ENCODE results near the gene CHST4.
A peak's percentile ranks its signal among the peaks of the same experiment; 100 is the strongest.
"Not testable (repeated sequence)": the region's sequence is repeated elsewhere in the genome, so short reads cannot be mapped to it uniquely, and the experiment has no call there.

CHST4 gene

GRCh38 chr16:71524566-71525553, 1.4 kb upstream of the CHST4 start:
- DNase-seq: no peak

DNA sequence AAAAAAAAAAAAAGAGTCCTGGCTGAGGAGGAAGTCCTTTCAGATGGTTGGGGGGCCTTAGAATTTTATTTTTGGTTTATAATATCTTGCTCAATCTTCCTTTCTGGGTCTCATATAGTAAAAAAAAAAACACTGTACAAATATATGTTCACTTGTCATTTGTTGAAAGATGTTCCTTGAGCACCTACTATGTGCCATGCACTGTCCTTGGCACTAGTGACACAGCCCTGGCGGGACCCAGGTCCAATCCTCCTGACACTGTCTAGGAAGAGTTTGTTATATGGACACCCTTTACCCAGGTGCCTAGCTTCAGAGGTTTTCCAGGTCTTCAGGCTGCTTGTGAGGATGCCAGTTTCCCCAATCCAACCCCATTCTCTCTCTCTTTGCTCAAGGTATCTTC, 2.0 kb downstream of the CHST4 start:
- DNase-seq: no peak

DNA sequence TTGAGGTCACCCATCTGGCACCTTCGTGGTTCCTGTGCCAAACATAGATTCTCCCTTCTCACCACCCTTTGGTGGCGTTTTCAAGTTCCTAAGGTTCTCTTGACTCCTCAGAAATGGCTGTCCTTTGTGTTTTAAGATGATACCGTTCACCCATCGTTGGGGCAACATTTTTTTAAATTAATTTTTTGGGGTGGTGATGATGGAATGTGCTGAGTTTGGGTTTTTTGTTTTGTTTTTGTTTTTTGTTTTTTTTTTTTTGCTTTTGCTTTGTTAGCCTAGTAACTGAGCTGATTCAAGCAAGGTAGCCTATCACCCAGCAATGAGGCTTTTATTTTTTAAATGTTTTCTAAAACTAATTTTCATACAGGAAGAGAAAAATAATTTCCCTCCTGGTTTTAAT, 2.6 kb downstream of the CHST4 start:
- no peak for DNase-seq

- DNase-seq: no peak
Measured at GRCh38 chr16:71532366-71532765, 6.1 kb downstream of the CHST4 start.

- DNase-seq: no peak
Measured at GRCh38 chr16:71536752-71537499, 10.7 kb downstream of the CHST4 start.

GRCh38 chr16:71537643-71538042, 11.4 kb downstream of the CHST4 start:
- peak; percentile 28 for DNase-seq

DNA sequence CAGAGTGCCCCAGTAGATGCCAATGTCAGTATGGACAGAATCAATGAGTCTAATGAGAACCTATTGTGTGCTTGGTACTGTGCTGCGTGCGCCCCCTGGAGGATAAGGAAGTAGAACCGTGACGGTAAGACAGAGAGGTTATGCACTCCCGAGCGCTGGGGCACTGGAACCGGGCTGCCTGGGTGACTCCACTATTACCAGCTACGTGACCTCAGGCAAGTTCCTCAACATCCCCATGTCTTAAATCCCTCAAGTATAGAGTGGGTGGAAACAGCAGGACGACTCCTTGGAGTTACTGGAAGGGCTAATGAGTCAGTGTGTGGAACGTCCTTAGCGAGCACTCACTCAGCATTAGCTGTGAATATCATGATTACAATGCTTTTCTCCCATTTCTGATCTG, 16.2 kb downstream of the CHST4 start:
- no peak for DNase-seq

DNA sequence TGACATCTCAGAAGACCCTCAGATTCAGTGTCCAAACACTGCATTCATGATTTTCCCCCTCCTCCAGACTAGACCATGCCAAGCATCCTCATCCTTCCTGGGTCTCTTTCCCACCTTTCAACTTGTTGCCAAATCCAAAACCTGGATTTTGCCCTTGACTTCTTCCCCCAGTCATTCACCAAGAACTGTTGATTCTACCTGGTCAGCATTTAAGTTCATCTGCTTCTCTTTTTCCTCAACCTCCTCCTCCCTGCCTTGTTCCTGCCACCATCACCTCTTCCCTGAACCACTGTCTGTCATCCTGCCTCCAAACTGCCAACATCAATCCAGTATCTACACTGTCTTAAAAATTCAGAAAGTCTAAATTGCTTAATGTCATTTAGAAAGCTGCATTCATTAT, 20.9 kb downstream of the CHST4 start:
- DNase-seq: no peak

- DNase-seq: no peak
Measured at GRCh38 chr16:71552698-71553503, 26.7 kb downstream of the CHST4 start.

DNA sequence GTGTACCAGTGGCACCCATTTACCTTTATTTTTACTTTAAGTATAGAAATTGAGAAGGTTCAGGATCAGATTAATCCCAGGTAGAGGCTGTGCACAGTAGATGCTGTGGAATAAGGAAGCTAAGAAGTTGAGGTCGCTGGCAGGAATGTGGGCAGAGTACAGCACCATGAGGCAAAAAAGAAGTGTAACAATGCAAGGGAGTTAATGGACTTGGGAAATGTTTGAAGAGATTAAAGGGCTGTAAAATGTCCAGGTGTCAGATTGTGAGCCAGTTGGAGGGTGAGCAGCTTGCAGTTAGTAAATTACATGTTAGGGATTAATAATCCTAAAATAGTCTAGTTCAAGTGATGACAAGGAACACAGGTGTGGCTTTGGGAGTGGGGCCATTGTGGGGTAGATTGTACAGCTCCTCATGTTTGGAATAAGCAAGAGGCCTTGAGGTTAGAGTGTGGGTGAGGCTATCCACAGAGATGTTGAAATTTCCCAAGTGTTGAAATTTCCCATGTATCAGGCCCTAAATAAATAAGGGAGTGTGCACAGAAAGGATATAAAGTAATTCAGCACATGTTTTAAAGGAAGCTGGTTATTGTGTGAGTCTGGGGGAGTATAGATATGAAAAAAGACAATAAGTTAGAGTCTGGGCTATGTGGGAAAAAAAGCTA, 29.1 kb downstream of the CHST4 start:
- DNase-seq: no peak

GRCh38 chr16:71557299-71557698, 31.1 kb downstream of the CHST4 start:
- no peak for DNase-seq

DNA sequence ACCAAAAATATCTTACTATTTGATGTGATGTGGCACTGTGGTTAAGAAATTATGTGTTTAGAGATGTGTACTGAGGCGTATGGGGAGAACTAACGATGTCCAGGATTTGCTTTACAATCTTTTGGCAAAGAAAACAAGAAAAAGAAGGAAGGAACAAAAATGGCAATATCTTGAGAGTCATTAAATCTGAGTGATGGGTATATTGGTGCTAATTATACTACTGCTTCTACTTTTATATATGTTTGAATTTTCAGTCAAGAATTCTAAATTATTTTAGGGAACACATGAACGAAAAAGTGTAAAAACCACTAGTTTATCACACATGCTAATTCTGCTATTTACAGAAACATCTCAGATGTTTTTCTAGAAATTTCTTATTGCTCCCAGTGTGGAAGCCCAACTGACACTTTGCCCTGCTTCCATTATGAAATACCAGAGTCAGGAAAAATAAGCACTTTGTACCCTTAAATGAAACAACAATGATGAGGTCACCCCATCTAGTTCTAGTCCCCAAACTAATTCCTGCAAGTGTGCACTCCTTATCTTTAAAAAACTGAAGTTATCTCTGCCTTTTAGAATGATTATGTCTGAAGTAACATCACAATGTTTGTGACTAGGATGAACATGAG, 31.8 kb downstream of the CHST4 start:
- no peak for DNase-seq

DNA sequence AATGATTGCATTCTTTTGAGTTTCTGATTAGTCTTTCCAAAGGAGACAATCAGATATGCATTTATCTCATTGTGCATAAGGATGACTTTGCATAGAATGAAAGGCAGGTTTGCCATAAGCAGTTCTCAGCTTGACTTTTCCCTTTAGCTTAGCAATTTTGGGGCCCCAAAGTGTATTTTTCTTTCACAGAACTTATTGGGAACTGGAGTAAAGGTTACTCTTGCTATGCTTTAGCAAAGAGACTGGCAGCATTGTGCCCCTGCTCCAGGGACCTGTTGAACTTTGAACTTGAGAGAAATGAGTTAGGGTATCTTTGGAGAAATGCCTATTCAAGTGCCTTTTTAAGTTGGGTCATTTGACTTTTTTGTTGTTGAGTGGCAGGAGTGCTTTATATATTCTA, 33.6 kb downstream of the CHST4 start:
- no peak for DNase-seq

- DNase-seq: not testable (repeated sequence)
Measured at GRCh38 chr16:71561886-71562285, 35.7 kb downstream of the CHST4 start.

DNA sequence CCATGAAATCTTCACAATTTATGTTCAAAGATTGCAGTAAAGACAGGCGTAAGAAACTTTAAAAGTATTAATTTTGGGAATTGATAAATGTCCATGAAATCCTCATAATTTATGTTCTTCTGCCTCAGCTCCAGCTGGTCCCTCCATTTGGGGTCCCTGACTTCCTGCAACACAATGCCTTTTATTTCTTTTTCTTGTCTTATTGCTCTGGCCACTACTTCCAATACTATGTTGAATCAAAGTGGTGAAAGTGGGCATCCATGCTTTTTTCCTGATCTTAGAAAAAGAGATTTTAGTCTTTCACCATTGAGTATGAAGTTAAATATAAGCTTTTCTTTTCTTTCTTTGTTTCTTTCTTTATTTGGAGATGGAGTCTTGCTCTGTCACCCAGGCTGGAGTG, 36.3 kb downstream of the CHST4 start:
- DNase-seq: no peak

DNA sequence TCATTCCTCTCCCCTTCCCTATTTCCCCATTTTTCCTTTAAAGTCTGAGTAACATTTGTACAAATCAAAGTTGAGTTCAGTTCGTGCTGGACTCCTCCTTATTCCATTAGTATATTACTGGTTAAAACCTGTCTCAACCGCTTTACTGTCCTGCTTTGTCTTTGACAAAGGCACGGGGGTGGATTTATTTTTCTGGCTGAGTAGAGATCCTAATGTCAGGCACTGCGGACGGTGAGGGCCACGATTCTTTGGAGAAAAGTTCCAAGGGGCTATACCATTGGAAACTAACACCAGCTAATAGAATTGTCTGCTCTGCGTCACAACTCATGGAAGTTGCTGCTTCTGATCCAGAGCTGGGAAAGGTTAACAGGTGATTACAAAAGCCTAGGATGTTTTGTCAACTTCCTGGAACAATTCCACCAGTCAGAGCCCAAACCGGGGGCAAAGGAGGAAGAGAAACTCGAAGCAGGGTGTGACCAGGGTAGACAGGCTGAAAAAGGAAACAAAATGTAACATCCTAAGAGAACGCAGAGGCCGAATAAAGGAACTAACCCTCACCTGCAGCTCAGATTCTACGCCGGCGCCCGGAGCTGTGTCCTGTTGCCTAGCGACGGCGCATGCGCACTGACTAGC, 38.2 kb downstream of the CHST4 start:
- peak; percentile 63 for DNase-seq

- DNase-seq: no peak
Measured at GRCh38 chr16:71565812-71566700, 39.8 kb downstream of the CHST4 start.

DNA sequence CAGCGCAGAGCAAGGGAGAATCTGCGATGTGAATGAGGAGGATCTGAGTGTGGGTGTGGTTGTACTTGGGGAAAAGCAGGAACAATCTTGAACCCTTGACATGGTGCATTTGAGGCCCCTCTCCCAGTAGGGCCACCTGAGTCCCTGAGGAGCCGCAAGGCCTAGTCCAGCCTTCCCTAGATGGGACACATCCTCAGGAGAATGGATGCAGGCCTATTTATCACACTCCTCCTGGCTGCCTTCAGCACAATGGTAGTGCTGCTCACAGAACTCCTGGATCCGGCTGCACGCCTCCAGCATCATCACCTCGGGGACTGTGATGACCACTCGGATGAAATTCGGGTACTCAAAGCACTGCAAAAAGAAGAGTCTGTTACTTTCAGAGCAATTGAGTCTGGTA, 41.7 kb downstream of the CHST4 start:
- no peak for DNase-seq

GRCh38 chr16:71568551-71568950, 42.3 kb downstream of the CHST4 start:
- DNase-seq: no peak

GRCh38 chr16:71569621-71570020, 43.4 kb downstream of the CHST4 start:
- DNase-seq: no peak

GRCh38 chr16:71570144-71570543, 43.9 kb downstream of the CHST4 start:
- DNase-seq: no peak

Data from kidney glomerular epithelial cell (primary cell).